SU-DHL-6 (cell line): Measurements from ENCODE around the gene MALRD1.

Source experiments
- EZH2phosphoT487 ChIP-seq: fragments of 200-600 bp; sonication (generic), shearing (Covaris generic); conservative IDR thresholded peaks from 2 replicates; pipeline ENCODE4 v1.6.1; 2018; ENCODE audit warnings: mild to moderate bottlenecking, antibody characterized with exemption, low read length, moderate library complexity, mixed read lengths
- TF ChIP-seq, protein P1 (sequence below): fragments of 200-600 bp; sonication (generic); IDR thresholded peaks from one replicate; pipeline ENCODE4 v1.5.1; 2017; ENCODE audit warnings: antibody characterized with exemption, mild to moderate bottlenecking, low read length, moderate library complexity; ENCODE audit not compliant: insufficient read depth, poor library complexity, severe bottlenecking

DNA sequence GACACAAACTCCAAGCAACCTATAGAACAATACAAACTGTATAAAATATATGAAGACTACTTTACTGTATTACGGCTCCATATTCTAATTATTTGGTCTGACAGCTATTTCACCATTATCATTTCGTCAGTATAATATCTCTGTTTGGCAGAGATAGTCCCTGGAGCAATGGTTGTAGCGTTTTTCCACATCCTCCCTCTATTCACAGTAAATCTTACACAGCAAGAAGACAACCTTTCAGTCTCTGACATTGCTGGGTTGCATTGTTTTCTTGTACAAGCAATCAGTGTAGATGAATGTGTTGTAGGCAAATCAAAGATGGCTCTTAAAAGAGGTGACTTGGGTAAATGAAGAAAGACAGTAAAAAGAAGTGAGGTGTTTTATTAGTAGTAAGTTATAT, 662.0 kb downstream of the MALRD1 start:
- TF ChIP-seq, protein P1, sequence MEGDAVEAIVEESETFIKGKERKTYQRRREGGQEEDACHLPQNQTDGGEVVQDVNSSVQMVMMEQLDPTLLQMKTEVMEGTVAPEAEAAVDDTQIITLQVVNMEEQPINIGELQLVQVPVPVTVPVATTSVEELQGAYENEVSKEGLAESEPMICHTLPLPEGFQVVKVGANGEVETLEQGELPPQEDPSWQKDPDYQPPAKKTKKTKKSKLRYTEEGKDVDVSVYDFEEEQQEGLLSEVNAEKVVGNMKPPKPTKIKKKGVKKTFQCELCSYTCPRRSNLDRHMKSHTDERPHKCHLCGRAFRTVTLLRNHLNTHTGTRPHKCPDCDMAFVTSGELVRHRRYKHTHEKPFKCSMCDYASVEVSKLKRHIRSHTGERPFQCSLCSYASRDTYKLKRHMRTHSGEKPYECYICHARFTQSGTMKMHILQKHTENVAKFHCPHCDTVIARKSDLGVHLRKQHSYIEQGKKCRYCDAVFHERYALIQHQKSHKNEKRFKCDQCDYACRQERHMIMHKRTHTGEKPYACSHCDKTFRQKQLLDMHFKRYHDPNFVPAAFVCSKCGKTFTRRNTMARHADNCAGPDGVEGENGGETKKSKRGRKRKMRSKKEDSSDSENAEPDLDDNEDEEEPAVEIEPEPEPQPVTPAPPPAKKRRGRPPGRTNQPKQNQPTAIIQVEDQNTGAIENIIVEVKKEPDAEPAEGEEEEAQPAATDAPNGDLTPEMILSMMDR: no peak
- no peak for TF ChIP-seq EZH2phosphoT487
